IMR-90 (cell line): Measurements from ENCODE around the gene TRIM46.

Experiments used
- BHLHE40 ChIP-seq: fragments of 150-350 bp; IDR thresholded peaks from 2 replicates; pipeline ENCODE4 v1.6.1; 2016; ENCODE audit warnings: mild to moderate bottlenecking, low read depth, low read length
- CEBPB ChIP-seq: IDR thresholded peaks from 2 replicates; pipeline ENCODE4 v1.6.1; 2012; ENCODE audit warnings: low read depth, low read length, improper control_type of control experiment
- FOS ChIP-seq: fragments of 150-350 bp; IDR thresholded peaks from 2 replicates; pipeline ENCODE4 v1.6.1; 2016; ENCODE audit warnings: low read depth, low read length
- MAFK ChIP-seq: IDR thresholded peaks from 2 replicates; pipeline ENCODE4 v1.6.1; 2012; ENCODE audit warnings: low read depth, low read length, improper control_type of control experiment
- POLR2A ChIP-seq: IDR thresholded peaks from 2 replicates; pipeline ENCODE4 v1.6.1; 2012; ENCODE audit warnings: mild to moderate bottlenecking, low read depth, low read length
- RFX5 ChIP-seq: IDR thresholded peaks from 2 replicates; pipeline ENCODE4 v1.8.0; 2012; ENCODE audit warnings: low read depth, mild to moderate bottlenecking, low read length, moderate library complexity
- TF ChIP-seq, protein P1 (sequence below): conservative IDR thresholded peaks from 2 replicates; pipeline ENCODE4 v1.5.1; 2012; ENCODE audit warnings: mild to moderate bottlenecking, low read depth, low read length, improper control_type of control experiment

GRCh38 chr1:155130272-155131006 is 43.2 kb upstream of the TRIM46 start:
- TF ChIP-seq RFX5 = no peak
- TF ChIP-seq FOS = no peak
- TF ChIP-seq, protein P1, sequence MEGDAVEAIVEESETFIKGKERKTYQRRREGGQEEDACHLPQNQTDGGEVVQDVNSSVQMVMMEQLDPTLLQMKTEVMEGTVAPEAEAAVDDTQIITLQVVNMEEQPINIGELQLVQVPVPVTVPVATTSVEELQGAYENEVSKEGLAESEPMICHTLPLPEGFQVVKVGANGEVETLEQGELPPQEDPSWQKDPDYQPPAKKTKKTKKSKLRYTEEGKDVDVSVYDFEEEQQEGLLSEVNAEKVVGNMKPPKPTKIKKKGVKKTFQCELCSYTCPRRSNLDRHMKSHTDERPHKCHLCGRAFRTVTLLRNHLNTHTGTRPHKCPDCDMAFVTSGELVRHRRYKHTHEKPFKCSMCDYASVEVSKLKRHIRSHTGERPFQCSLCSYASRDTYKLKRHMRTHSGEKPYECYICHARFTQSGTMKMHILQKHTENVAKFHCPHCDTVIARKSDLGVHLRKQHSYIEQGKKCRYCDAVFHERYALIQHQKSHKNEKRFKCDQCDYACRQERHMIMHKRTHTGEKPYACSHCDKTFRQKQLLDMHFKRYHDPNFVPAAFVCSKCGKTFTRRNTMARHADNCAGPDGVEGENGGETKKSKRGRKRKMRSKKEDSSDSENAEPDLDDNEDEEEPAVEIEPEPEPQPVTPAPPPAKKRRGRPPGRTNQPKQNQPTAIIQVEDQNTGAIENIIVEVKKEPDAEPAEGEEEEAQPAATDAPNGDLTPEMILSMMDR = no peak
- TF ChIP-seq BHLHE40 = no peak
- TF ChIP-seq CEBPB = no peak
- TF ChIP-seq MAFK = no peak
- TF ChIP-seq POLR2A = no peak
